CD4-positive, alpha-beta T cell (primary cell): ENCODE results near the gene FARS2. TPM values are rescaled to one million over a fixed set of nuclear protein-coding genes. Genes with fewer than 3 reads are reported as not detected.

Source experiments
- ATAC-seq: fragments of 200-7000 bp; cut with Tn5 transposase; one replicate; pipeline ENCODE4 v1.10.0; 2022; ENCODE audit warnings: mild to moderate bottlenecking; ENCODE audit not compliant: poor library complexity
- CTCF ChIA-PET: fragments of 350-600 bp; sonication (Branson Sonifier 250); formaldehyde crosslinking; loops from one replicate; lab custom pipeline; 2021; ENCODE audit warnings: antibody characterized with exemption, inconsistent platforms; lab: Charles Lee
- POLR2A ChIA-PET: fragments of 350-600 bp; sonication (Branson Sonifier 250); formaldehyde crosslinking; loops from one replicate; lab custom pipeline; 2021; ENCODE audit warnings: antibody characterized with exemption, inconsistent platforms; lab: Charles Lee
- DNase-seq, 14 experiments: peaks; one replicate each; pipeline ENCODE4 v3.0.0-alpha.2; 2013 to 2020; ENCODE audit warnings: mixed read lengths in 2 of 14
- H3K27ac ChIP-seq, 2 donors: one replicate each; pipeline versions ENCODE4 v1.5.1 to v1.7.0; 2013; ENCODE audit warnings: low read length in 2 of 2, low read depth in 1 of 2, mild to moderate bottlenecking in 1 of 2
- H3K27me3 ChIP-seq, 2 experiments: 1 replicate in 1 of 2; 2 replicates in 1 of 2; pipeline versions ENCODE4 v1.6.1 to v1.7.0; 2013; ENCODE audit warnings: low read length in 2 of 2, control low read depth in 1 of 2, mild to moderate bottlenecking in 1 of 2, moderate library complexity in 1 of 2; ENCODE audit not compliant: insufficient read depth in 2 of 2, control insufficient read depth in 1 of 2
- H3K36me3 ChIP-seq: one replicate; pipeline ENCODE4 v1.6.1; 2013; ENCODE audit warnings: low read length, control low read depth; ENCODE audit not compliant: insufficient read depth
- H3K4me1 ChIP-seq: one replicate; pipeline ENCODE4 v1.6.1; 2013; ENCODE audit warnings: low read length, control low read depth; ENCODE audit not compliant: insufficient read depth
- H3K4me3 ChIP-seq: one replicate; pipeline ENCODE4 v1.5.1; 2013; ENCODE audit warnings: mild to moderate bottlenecking, low read length, moderate library complexity
- H3K9me3 ChIP-seq, 2 experiments: 1 replicate in 1 of 2; 2 replicates in 1 of 2; pipeline versions ENCODE4 v1.6.1 to v1.7.0; 2013; ENCODE audit warnings: low read length in 2 of 2, mild to moderate bottlenecking in 2 of 2, control low read depth in 1 of 2, moderate library complexity in 1 of 2; ENCODE audit not compliant: control insufficient read depth in 1 of 2, insufficient read depth in 1 of 2
- H3K27ac Mint-ChIP-seq: one replicate; pipeline ENCODE4 v1.8.0; 2020; ENCODE audit warnings: mixed read lengths
- H3K27me3 Mint-ChIP-seq: one replicate; pipeline ENCODE4 v1.8.0; 2021; ENCODE audit warnings: mixed read lengths
- H3K36me3 Mint-ChIP-seq: one replicate; pipeline ENCODE4 v1.8.0; 2021; ENCODE audit warnings: low read depth, mixed read lengths
- H3K4me1 Mint-ChIP-seq: one replicate; pipeline ENCODE4 v1.8.0; 2021; ENCODE audit warnings: low read depth, mixed read lengths
- H3K4me3 Mint-ChIP-seq: one replicate; pipeline ENCODE4 v1.8.0; 2020; ENCODE audit warnings: mild to moderate bottlenecking, mixed read lengths
- H3K9me3 Mint-ChIP-seq: one replicate; pipeline ENCODE4 v1.8.0; 2020; ENCODE audit warnings: mixed read lengths
- CTCF ChIP-seq: fragments of 200-600 bp; IDR thresholded peaks from one replicate; pipeline ENCODE4 v1.8.0; 2022; ENCODE audit warnings: antibody characterized with exemption, mild to moderate bottlenecking
- intact Hi-C, 2 experiments: fragments of 100-400 bp; cut with DNase I in 1 of 2; cut with micrococcal nuclease in 1 of 2; formaldehyde crosslinking; loops; one replicate each; pipeline versions ENCODE4 v1.15.1 to v1.9.0; 2023 to 2025; cut with DNase I, micrococcal nuclease
- total RNA-seq, 174 experiments: library from RNA in 2 of 174; stranded (reverse) in 2 of 174; gene quantifications; one replicate each; pipeline ENCODE4 v1.2.3 and lab custom pipeline; 2021 to 2026

Gene FARS2
- total RNA-seq, 2 experiments from 2014 or later: 12.6 to 12.8 TPM

DNA sequence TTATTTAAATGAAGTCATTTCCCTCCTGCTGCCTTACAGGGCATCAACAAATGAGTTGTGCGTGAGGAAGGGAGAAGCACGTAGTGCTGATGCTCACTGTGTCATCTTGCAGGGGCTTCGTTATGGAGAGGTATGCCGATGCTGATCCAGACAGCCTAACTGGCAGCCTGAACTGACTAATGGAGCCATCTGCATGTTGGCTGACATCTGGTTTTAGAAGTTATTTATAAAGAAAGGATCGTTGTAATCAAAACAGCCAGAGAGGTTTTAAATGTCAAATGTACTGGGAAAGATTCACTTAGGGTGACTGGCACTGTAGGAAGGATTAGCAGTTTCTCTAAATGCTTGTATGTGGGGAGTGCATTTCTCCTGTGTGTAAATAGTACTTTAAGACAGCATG is 54.6 kb downstream of the FARS2 start:
- no peak overlapping the region for H3K27ac ChIP-seq
- Mint-ChIP-seq H3K27ac (no peak overlapping the region), H3K27me3 (no peaks in the 10 kb centered on the region), H3K4me1 (peaks cover 35% of the 10 kb centered on the region), H3K4me3 (no peak overlapping the region), H3K9me3 (no peaks in the 10 kb centered on the region), H3K36me3 (no peaks in the 10 kb centered on the region)
- ChIA-PET POLR2A (no interaction called here), CTCF (no interaction called here)
- H3K4me3 ChIP-seq: no peak overlapping the region
- no peaks in the 10 kb centered on the region for H3K27me3 ChIP-seq
- intact Hi-C loops: no loop called here
- no peaks in the 10 kb centered on the region for H3K4me1 ChIP-seq
- no peak for TF ChIP-seq CTCF
- no peaks in the 10 kb centered on the region for H3K9me3 ChIP-seq
- DNase-seq (no peak), ATAC-seq (no peak)
- H3K36me3 ChIP-seq: no peaks in the 10 kb centered on the region

DNA sequence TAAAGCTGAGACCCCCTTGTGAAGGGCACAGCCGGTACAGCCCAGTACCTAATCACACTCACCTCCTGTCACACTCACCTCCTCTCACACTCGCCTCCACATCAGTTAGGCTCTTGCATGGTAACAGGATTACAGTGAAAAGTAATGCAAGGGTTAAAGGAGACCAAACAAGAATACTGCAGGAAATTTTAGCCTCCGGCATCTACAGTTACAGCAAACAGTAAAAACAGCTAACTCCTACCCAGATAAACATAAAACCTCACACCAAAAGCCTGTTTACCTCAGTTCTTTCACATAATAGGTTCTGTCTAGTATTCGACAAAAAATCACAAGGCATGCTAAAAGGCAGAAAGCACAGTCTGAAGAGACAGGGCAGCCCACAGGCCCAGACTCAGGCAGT is 55.6 kb downstream of the FARS2 start:
- DNase-seq (no peak), ATAC-seq (no peak)
- Histone ChIP-seq H3K4me3 (no peak overlapping the region), H3K36me3 (no peaks in the 10 kb centered on the region), H3K27me3 (no peaks in the 10 kb centered on the region), H3K27ac (no peak overlapping the region), H3K9me3 (no peaks in the 10 kb centered on the region), H3K4me1 (no peaks in the 10 kb centered on the region)
- no peak overlapping the region for H3K27ac Mint-ChIP-seq
- no peak for TF ChIP-seq CTCF
- no peaks in the 10 kb centered on the region for H3K27me3 Mint-ChIP-seq
- ChIA-PET POLR2A (interaction anchor here (0.6 kb wide), 1 partner anchor 474 kb away, joined by 5 read pairs; no protein-coding TSS in a partner anchor), CTCF (no interaction called here)
- peaks cover 38% of the 10 kb centered on the region for H3K4me1 Mint-ChIP-seq
- H3K4me3 Mint-ChIP-seq: no peak overlapping the region
- intact Hi-C loops: no loop called here
- no peaks in the 10 kb centered on the region for H3K9me3 Mint-ChIP-seq
- no peaks in the 10 kb centered on the region for H3K36me3 Mint-ChIP-seq

GRCh38 chr6:5318617-5319272 is 57.4 kb downstream of the FARS2 start:
- no peaks in the 10 kb centered on the region for H3K4me1 ChIP-seq
- no peak for TF ChIP-seq CTCF
- no peaks in the 10 kb centered on the region for H3K36me3 ChIP-seq
- H3K27ac Mint-ChIP-seq: no peak overlapping the region
- no peak for ATAC-seq
- no peak overlapping the region for H3K4me3 Mint-ChIP-seq
- intact Hi-C loops: no loop called here
- POLR2A ChIA-PET: no interaction called here
- CTCF ChIA-PET: no interaction called here
- H3K4me1 Mint-ChIP-seq: peaks cover 34% of the 10 kb centered on the region
- no peaks in the 10 kb centered on the region for H3K9me3 ChIP-seq
- peaks cover 5% of the 10 kb centered on the region for H3K36me3 Mint-ChIP-seq
- DNase-seq: no peak
- H3K27me3 Mint-ChIP-seq: no peaks in the 10 kb centered on the region
- no peaks in the 10 kb centered on the region for H3K27me3 ChIP-seq
- no peaks in the 10 kb centered on the region for H3K9me3 Mint-ChIP-seq
- no peak overlapping the region for H3K27ac ChIP-seq
- no peak overlapping the region for H3K4me3 ChIP-seq
